ENCODE results near the gene SLAMF1.

Gene SLAMF1

DNA sequence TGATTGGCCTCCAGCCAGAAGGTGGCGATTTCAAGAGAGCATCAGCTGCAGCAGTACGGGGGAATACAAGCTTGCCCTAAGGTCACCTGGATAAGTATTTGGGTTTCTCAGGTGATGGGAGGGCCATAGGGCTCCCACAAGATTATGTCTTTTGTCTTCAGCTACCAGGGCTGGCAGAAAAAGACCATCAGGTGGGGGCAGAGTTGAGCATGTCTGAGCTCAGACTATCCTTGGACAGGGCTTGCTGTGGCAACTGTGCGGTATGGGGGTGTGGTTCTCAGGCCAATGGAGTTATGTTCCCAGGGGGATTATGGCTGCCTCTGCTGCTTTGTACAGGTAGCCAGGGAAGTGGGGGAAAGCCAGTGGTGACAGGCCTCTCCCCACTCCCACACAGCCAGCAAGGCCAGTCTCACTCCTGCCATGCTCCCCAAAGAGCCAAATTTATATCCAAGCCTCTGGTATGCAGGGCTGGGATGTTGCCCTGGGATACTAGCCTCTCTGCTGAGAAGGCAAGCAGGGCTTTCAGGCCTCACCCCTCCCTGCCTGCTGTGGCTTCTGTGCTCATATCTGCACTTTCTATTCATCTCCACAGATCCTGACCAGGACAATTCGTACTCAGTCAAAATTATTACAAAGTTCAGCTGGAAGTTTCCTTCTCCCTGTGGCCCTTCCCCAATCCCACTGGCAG, 40.9 kb downstream of the SLAMF1 start:
- Histone ChIP-seq H3K79me2 (ENCODE audit: low read length) (no peaks in the 10 kb centered on the region), H3F3A (ENCODE audit: insufficient read depth, low read length) (no peaks in the 10 kb centered on the region), H3K9ac (ENCODE audit: low read length) (no peak overlapping the region), H3K9me3 (replicated peaks; ENCODE audit: insufficient read depth, low read length) (no peaks in the 10 kb centered on the region), H3K9me2 (replicated peaks; ENCODE audit: insufficient read depth, low read length) (no peaks in the 10 kb centered on the region), H3K4me1 (ENCODE audit: low read length) (peaks cover 13% of the 10 kb centered on the region), H3K4me3 (ENCODE audit: low read length) (no peak overlapping the region), H3K27ac (ENCODE audit: low read length) (no peak overlapping the region), H2AFZ (ENCODE audit: low read length) (no peak overlapping the region), H3K36me3 (replicated peaks; ENCODE audit: insufficient read depth, low read length) (no peaks in the 10 kb centered on the region), H3K4me2 (ENCODE audit: low read depth, low read length) (no peak overlapping the region), H4K20me1 (ENCODE audit: insufficient read depth, low read length) (no peaks in the 10 kb centered on the region), H3K27me3 (replicated peaks; ENCODE audit: insufficient read depth, low read length) (no peaks in the 10 kb centered on the region)
- no peak for TF ChIP-seq EZH2phosphoT487 (IDR thresholded peaks at IDR 0.05; ENCODE audit: low read length)
- TF ChIP-seq, protein P1, sequence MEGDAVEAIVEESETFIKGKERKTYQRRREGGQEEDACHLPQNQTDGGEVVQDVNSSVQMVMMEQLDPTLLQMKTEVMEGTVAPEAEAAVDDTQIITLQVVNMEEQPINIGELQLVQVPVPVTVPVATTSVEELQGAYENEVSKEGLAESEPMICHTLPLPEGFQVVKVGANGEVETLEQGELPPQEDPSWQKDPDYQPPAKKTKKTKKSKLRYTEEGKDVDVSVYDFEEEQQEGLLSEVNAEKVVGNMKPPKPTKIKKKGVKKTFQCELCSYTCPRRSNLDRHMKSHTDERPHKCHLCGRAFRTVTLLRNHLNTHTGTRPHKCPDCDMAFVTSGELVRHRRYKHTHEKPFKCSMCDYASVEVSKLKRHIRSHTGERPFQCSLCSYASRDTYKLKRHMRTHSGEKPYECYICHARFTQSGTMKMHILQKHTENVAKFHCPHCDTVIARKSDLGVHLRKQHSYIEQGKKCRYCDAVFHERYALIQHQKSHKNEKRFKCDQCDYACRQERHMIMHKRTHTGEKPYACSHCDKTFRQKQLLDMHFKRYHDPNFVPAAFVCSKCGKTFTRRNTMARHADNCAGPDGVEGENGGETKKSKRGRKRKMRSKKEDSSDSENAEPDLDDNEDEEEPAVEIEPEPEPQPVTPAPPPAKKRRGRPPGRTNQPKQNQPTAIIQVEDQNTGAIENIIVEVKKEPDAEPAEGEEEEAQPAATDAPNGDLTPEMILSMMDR (IDR thresholded peaks at IDR 0.05; ENCODE audit: low read length): no peak
- no peak for DNase-seq

DNA sequence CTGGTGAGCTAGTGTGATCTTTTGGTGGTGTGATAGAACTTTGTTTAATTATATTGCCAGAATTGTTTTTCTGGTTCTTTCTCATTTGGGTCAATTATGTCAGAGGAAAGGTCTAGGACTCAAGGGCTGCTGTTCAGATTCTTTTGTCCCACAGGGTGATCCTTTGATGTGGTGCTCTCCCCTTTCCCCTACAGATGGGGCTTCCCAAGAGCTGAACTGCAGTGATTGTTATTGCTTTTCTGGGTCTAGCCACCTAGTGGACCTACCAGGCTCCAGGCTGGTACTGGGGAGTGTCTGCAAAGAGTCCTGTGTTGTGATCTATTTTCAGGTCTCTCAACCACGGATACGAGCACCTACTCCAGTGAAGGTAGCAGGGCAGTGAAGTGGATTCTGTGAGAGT, 41.6 kb downstream of the SLAMF1 start:
- Histone ChIP-seq H3K4me1 (ENCODE audit: low read length) (peaks cover 13% of the 10 kb centered on the region), H2AFZ (ENCODE audit: low read length) (no peak overlapping the region), H4K20me1 (ENCODE audit: insufficient read depth, low read length) (no peaks in the 10 kb centered on the region), H3K27ac (ENCODE audit: low read length) (no peak overlapping the region), H3K36me3 (replicated peaks; ENCODE audit: insufficient read depth, low read length) (no peaks in the 10 kb centered on the region), H3K79me2 (ENCODE audit: low read length) (no peaks in the 10 kb centered on the region), H3K4me2 (ENCODE audit: low read depth, low read length) (no peak overlapping the region), H3K27me3 (replicated peaks; ENCODE audit: insufficient read depth, low read length) (no peaks in the 10 kb centered on the region), H3K9ac (ENCODE audit: low read length) (no peak overlapping the region), H3K9me3 (replicated peaks; ENCODE audit: insufficient read depth, low read length) (no peaks in the 10 kb centered on the region), H3K9me2 (replicated peaks; ENCODE audit: insufficient read depth, low read length) (no peaks in the 10 kb centered on the region), H3F3A (ENCODE audit: insufficient read depth, low read length) (no peaks in the 10 kb centered on the region), H3K4me3 (ENCODE audit: low read length) (no peak overlapping the region)
- DNase-seq: no peak
- no peak for TF ChIP-seq EZH2 (optimal IDR thresholded peaks at IDR 0.05; ENCODE audit: low read depth, low read length)
- TF ChIP-seq EZH2phosphoT487 (IDR thresholded peaks at IDR 0.05; ENCODE audit: low read length): no peak
- TF ChIP-seq, protein P1 (IDR thresholded peaks at IDR 0.05; ENCODE audit: low read length): peak; percentile 2; the same call in 1 of the 2 replicates

DNA sequence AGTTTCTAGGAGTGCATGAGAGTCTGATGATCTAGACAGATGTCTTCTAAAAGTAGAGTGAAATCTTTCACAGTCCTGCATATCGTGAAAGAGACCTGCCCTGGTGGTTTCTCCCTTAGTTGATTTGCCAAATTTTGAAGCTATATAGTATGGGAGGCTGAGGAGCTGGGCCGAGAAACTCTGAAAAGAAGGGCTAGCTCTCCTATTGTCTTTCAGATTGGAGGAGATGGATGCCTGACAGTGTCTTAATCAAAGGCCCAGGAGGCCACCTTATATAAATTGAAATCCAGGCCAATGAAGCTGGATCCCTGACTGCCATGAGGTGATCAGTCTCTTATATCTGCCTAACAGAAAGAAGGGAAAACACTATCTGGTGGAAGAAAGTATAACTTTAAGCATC, 49.1 kb downstream of the SLAMF1 start:
- no peaks in the 10 kb centered on the region for H4K20me1 ChIP-seq (ENCODE audit: insufficient read depth, low read length)
- DNase-seq: no peak
- TF ChIP-seq EZH2phosphoT487 (IDR thresholded peaks at IDR 0.05; ENCODE audit: low read length) (no peak), EZH2 (optimal IDR thresholded peaks at IDR 0.05; ENCODE audit: low read depth, low read length) (no peak)
- TF ChIP-seq, protein P1 (IDR thresholded peaks at IDR 0.05; ENCODE audit: low read length): no peak
- no peak overlapping the region for H2AFZ ChIP-seq (ENCODE audit: low read length)
- no peaks in the 10 kb centered on the region for H3K9me2 ChIP-seq (replicated peaks; ENCODE audit: insufficient read depth, low read length)
- no peaks in the 10 kb centered on the region for H3K4me1 ChIP-seq (ENCODE audit: low read length)
- no peak overlapping the region for H3K4me3 ChIP-seq (ENCODE audit: low read length)
- H3K9me3 ChIP-seq (replicated peaks; ENCODE audit: insufficient read depth, low read length): no peaks in the 10 kb centered on the region
- no peaks in the 10 kb centered on the region for H3F3A ChIP-seq (ENCODE audit: insufficient read depth, low read length)
- H3K36me3 ChIP-seq (replicated peaks; ENCODE audit: insufficient read depth, low read length): no peaks in the 10 kb centered on the region
- no peak overlapping the region for H3K4me2 ChIP-seq (ENCODE audit: low read depth, low read length)
- no peak overlapping the region for H3K9ac ChIP-seq (ENCODE audit: low read length)
- H3K27me3 ChIP-seq (replicated peaks; ENCODE audit: insufficient read depth, low read length): no peaks in the 10 kb centered on the region
- no peaks in the 10 kb centered on the region for H3K79me2 ChIP-seq (ENCODE audit: low read length)
- H3K27ac ChIP-seq (ENCODE audit: low read length): no peak overlapping the region

All from MM.1S (cell line).